GM21786 (cell line): ENCODE data around the gene PRDX1.
A peak's percentile ranks its signal among the peaks of the same experiment; 100 is the strongest.

Experiments used
- ATAC-seq: cut with Tn5 transposase; IDR thresholded peaks from one replicate; pipeline ENCODE4 v1.9.1; 2021; ENCODE audit not compliant: unreplicated experiment

PRDX1 gene

DNA sequence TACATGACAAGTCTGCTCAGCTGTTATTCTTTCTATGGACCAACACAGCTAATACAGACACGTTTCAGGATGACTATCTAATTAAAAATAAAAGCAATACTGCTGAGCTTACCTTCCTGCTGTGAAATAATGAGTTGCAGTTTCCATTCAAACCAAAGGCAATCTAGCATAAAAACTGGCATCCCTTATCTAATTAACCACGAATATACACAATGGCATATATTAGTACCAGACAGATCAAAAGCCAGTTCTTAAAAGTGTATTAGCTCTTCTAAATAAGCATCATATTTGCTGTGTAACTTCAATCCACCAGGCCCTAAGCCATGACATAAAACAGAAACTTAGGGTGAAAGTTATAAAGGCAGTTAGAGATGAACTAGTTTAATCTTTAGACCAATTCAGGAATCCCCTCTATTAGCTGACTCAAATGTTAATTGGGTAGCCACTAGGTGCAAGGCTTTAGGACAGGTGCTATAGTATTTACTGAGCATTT, 51.3 kb downstream of the PRDX1 start:
- ATAC-seq, result no peak

GRCh38 chr1:45467353-45467752, 54.3 kb downstream of the PRDX1 start:
- peak; percentile 65 for ATAC-seq

GRCh38 chr1:45465277-45465676, 56.4 kb downstream of the PRDX1 start:
- ATAC-seq, result no peak
